ENCODE measurements around the gene TMEM107.
A peak's percentile ranks its signal among the peaks of the same experiment; 100 is the strongest.
"Not testable (repeated sequence)": the region's sequence is repeated elsewhere in the genome, so short reads cannot be mapped to it uniquely, and the experiment has no call there.

TMEM107 gene

GRCh38 chr17:8176197-8176940, at the start of gene TMEM107:
TMEM107 (minus strand) TSS chr17:8176380; CDS start chr17:8176286, 94 bp downstream.
- FAIRE-seq: no peak

GRCh38 chr17:8224891-8225812, 49.0 kb upstream of the TMEM107 start:
- FAIRE-seq: no peak

GRCh38 chr17:8223356-8224126, 47.4 kb upstream of the TMEM107 start:
- FAIRE-seq: no peak

GRCh38 chr17:8222630-8223355, 46.6 kb upstream of the TMEM107 start:
- no peak for FAIRE-seq

- FAIRE-seq: no peak
These were observed 46.1 kb upstream of the TMEM107 start for GRCh38 chr17:8222380-8222629.

- FAIRE-seq: peak; percentile 43
These were observed 45.6 kb upstream of the TMEM107 start for GRCh38 chr17:8221663-8222379.

- peak; percentile 24 for FAIRE-seq
These were observed 44.8 kb upstream of the TMEM107 start for GRCh38 chr17:8220783-8221662.

- not testable (repeated sequence) for FAIRE-seq
These were observed 37.8 kb upstream of the TMEM107 start for GRCh38 chr17:8214000-8214399.

- FAIRE-seq: no peak
These were observed 36.4 kb upstream of the TMEM107 start for GRCh38 chr17:8212312-8213180.

GRCh38 chr17:8210761-8211458, 34.7 kb upstream of the TMEM107 start:
- FAIRE-seq: no peak

- FAIRE-seq: peak; percentile 89
These were observed 34.0 kb upstream of the TMEM107 start, which contains the start of gene AURKB for GRCh38 chr17:8209907-8210760. AURKB (minus strand) TSS chr17:8210575; CDS start chr17:8210224, 351 bp downstream.

- FAIRE-seq: no peak
These were observed 30.4 kb upstream of the TMEM107 start for GRCh38 chr17:8206536-8206935.

- FAIRE-seq: no peak
These were observed 28.8 kb upstream of the TMEM107 start for GRCh38 chr17:8204761-8205555.

- FAIRE-seq: peak; percentile 98
These were observed 16.1 kb upstream of the TMEM107 start for GRCh38 chr17:8192070-8192815.

- no peak for FAIRE-seq
These were observed 14.3 kb upstream of the TMEM107 start for GRCh38 chr17:8190506-8190905.

- FAIRE-seq: no peak
These were observed 13.7 kb upstream of the TMEM107 start, which contains the start of gene BORCS6 for GRCh38 chr17:8189711-8190477. BORCS6 (minus strand) TSS chr17:8190180; CDS start chr17:8190140, 40 bp downstream.
